ENCODE results near the gene IL12B.
A peak's percentile ranks its signal among the peaks of the same experiment; 100 is the strongest.
"Not testable (repeated sequence)": the region's sequence is repeated elsewhere in the genome, so short reads cannot be mapped to it uniquely, and the experiment has no call there.

IL12B gene

DNA sequence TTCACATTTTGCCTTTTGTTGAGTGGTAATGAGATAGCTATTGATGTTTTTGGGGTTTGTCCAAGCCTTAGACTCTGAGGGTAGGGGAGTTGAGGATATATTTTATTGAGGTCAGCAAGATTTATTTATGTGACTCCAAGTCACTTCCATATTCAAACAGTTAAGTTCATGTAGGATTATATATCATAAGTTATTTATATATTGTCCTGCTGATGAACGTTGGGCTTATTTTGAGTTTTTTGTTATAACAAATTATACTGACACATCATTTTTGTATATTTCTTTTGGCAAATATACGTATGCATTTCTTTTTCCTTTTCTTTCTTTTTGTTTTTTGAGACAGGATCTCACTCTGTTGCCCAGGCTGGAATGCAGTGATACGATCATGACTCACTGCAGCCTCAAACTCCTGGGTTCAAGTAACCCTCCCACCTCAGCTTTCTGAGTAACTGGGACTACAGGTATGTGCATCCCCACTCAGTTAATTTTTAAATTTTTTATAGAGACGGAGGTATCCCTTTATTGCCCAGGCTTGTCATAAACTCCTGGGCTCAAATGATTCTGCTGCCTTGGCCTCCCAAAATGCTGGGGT is 23.5 kb upstream of the IL12B start:
- H3K27me3 Mint-ChIP-seq (ENCODE audit: low read depth), result no peaks in the 10 kb centered on the region
- H3K4me3 Mint-ChIP-seq, result no peak overlapping the region
- TF ChIP-seq, protein P1, sequence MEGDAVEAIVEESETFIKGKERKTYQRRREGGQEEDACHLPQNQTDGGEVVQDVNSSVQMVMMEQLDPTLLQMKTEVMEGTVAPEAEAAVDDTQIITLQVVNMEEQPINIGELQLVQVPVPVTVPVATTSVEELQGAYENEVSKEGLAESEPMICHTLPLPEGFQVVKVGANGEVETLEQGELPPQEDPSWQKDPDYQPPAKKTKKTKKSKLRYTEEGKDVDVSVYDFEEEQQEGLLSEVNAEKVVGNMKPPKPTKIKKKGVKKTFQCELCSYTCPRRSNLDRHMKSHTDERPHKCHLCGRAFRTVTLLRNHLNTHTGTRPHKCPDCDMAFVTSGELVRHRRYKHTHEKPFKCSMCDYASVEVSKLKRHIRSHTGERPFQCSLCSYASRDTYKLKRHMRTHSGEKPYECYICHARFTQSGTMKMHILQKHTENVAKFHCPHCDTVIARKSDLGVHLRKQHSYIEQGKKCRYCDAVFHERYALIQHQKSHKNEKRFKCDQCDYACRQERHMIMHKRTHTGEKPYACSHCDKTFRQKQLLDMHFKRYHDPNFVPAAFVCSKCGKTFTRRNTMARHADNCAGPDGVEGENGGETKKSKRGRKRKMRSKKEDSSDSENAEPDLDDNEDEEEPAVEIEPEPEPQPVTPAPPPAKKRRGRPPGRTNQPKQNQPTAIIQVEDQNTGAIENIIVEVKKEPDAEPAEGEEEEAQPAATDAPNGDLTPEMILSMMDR (IDR thresholded peaks at IDR 0.05; ENCODE audit: unreplicated experiment in 3 of 3), result no peak
- H3K36me3 Mint-ChIP-seq (ENCODE audit: low read depth), result no peaks in the 10 kb centered on the region
- peaks cover 3% of the 10 kb centered on the region for H3K4me1 Mint-ChIP-seq
- H3K9me3 Mint-ChIP-seq, result no peaks in the 10 kb centered on the region
- H3K27ac Mint-ChIP-seq, result peak overlapping the region in 1 of 3 experiments; percentile 4

DNA sequence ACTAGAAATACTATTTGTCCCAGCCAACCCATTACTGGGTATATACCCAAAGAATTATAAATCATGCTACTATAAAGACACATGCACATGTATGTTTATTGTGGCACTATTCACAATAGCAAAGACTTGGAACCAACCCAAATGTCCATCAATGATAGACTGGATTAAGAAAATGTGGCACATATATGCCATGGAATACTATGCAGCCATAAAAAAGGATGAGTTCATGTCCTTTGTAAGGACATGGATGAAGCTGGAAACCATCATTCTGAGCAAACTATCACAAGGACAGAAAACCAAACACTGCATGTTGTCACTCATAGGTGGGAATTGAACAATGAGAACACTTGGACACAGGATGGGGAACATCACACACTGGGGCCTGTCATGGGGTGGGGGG is 20.4 kb upstream of the IL12B start:
- H3K27me3 Mint-ChIP-seq (ENCODE audit: low read depth); H3K27ac Mint-ChIP-seq; H3K4me3 Mint-ChIP-seq; H3K9me3 Mint-ChIP-seq; H3K36me3 Mint-ChIP-seq (ENCODE audit: low read depth); H3K4me1 Mint-ChIP-seq: not testable (repeated sequence)

DNA sequence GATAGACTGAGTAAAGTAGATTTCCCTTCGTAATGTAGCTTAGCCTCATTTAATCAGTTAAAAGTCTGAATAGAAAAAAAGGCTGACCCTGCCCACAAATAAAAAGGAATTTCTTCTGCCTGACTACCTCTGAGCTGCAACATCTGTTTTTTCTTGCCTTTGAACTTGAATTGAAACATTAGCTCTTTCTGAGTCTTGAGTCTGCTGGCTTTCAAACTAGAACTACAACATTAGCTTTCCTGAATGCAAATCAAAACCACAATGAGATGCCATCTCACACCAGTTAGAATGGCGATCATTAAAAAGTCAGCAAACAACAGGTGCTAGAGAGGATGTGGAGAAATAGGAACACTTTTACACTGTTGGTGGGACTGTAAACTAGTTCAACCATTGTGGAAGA is 19.9 kb upstream of the IL12B start:
- not testable (repeated sequence) for H3K4me3 Mint-ChIP-seq, H3K9me3 Mint-ChIP-seq

DNA sequence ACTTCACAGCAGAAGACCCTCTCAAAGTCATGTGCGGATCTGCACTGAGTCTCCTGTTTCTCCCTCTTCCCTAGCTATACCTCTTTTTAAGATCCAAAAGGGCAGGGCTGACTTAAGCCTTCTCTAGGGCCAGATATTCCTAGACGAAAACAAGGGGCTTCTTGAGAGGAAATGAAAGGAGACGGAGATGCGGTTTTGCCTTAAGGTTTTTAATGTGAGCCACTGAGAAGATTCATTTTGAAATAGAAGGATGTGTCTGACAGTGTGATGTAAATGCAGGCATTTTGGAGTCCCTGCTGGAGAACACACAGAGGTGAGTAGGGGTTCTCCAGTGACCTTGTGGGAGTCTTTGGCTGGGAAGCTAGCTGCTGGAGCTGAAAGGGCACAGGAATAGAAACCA is 15.6 kb upstream of the IL12B start:
- no peaks in the 10 kb centered on the region for H3K4me1 Mint-ChIP-seq
- peaks cover 17% of the 10 kb centered on the region for H3K9me3 Mint-ChIP-seq
- no peak overlapping the region for H3K27ac Mint-ChIP-seq
- no peak overlapping the region for H3K4me3 Mint-ChIP-seq
- H3K36me3 Mint-ChIP-seq (ENCODE audit: low read depth), result no peaks in the 10 kb centered on the region
- H3K27me3 Mint-ChIP-seq (ENCODE audit: low read depth), result peaks cover 17% of the 10 kb centered on the region
- TF ChIP-seq, protein P1 (IDR thresholded peaks at IDR 0.05; ENCODE audit: unreplicated experiment in 3 of 3), result no peak

More for the DNA sequence above, 19.9 kb upstream of the IL12B start:
- H3K27ac Mint-ChIP-seq; H3K36me3 Mint-ChIP-seq (ENCODE audit: low read depth); H3K27me3 Mint-ChIP-seq (ENCODE audit: low read depth); H3K4me1 Mint-ChIP-seq: not testable (repeated sequence)

DNA sequence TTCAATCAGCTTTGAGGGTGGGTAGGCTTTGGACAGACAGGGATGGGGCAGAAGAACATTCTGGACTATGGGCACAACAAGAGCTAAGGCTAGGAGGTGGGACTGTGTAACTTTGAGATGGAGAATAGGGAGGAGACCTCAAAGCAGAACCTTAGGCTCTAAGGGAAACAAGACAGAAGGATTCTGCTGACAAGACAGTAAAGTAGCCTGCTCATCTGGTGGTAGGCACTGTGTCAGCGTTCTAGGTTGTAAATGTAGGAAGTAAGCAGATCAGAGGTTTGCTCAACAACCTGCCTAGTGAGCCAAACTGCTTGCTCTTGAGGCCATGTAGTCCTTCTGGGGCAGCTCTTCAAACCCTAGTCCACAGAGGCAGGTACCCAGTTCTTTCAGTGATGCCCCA is 15.0 kb upstream of the IL12B start:
- TF ChIP-seq, protein P1 (IDR thresholded peaks at IDR 0.05; ENCODE audit: unreplicated experiment in 3 of 3), result no peak
- Mint-ChIP-seq H3K4me3 (no peak overlapping the region), H3K4me1 (no peaks in the 10 kb centered on the region), H3K9me3 (peaks cover 17% of the 10 kb centered on the region), H3K27me3 (ENCODE audit: low read depth) (peaks cover 17% of the 10 kb centered on the region), H3K36me3 (ENCODE audit: low read depth) (no peaks in the 10 kb centered on the region), H3K27ac (no peak overlapping the region)

DNA sequence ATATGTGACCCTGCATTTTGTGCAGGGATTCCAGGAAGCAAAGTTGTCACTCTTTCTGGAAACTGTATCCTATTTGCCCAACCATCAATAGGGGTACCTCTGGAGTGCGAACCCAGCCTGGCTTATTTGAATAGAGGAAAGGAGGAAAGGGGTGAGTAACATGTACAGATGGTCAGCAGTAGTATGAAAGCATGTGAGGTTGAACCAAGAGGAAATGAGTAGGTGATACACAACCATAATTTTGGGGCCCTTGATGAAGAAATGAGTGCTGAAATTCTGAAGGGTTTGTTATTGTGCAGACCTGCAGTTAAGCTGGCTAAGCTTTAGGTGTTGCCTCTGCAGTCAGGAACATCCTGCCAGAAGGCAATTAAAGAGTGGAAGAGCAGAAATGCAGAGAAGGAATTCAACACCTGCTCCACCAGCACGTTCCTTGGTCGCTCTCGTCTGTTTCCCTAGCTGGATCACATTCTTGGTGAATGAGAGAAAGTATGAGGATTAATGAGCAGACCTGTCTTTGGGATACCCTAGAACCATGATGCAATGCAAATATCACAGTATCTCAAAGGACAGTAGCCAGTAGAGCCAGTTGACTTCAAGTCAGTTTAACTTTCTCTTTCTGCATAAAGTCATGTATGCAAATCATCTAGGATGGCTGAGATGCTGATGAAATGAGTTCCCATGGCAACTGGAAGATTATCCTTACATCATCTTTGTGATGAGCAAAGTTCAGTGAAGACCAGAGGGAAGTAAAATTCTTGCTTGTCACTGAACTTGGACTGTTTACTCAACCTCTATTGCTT is 13.2 kb upstream of the IL12B start:
- H3K4me3 Mint-ChIP-seq, result no peak overlapping the region
- H3K36me3 Mint-ChIP-seq (ENCODE audit: low read depth), result no peaks in the 10 kb centered on the region
- H3K27me3 Mint-ChIP-seq (ENCODE audit: low read depth), result peaks cover 17% of the 10 kb centered on the region
- peaks cover 17% of the 10 kb centered on the region for H3K9me3 Mint-ChIP-seq
- H3K27ac Mint-ChIP-seq, result no peak overlapping the region
- no peaks in the 10 kb centered on the region for H3K4me1 Mint-ChIP-seq
- TF ChIP-seq, protein P1 (IDR thresholded peaks at IDR 0.05; ENCODE audit: unreplicated experiment in 3 of 3), result no peak

DNA sequence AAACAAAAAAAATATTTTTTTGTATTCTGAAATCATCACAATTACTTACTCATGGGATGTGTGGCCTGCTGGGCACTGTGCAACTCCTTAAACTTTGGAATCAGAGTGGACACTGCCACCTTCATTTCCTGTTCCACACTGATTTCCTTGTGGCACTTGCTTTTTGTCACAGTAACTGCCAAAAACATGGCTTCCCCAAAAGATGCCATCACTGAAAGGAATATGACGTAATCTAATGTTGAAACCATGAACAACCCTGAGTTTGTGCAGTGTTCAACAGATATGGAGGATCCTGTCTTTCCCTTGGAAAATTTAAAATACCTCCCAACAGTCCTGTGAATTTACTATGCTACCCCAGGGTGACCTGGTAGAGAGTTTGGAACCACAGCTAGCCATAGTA is 12.6 kb upstream of the IL12B start:
- Mint-ChIP-seq H3K27me3 (ENCODE audit: low read depth) (peaks cover 17% of the 10 kb centered on the region), H3K4me1 (no peaks in the 10 kb centered on the region), H3K4me3 (no peak overlapping the region), H3K36me3 (ENCODE audit: low read depth) (no peaks in the 10 kb centered on the region), H3K9me3 (peaks cover 17% of the 10 kb centered on the region), H3K27ac (no peak overlapping the region)
- TF ChIP-seq, protein P1 (IDR thresholded peaks at IDR 0.05; ENCODE audit: unreplicated experiment in 3 of 3), result no peak

Data from nephron (organoid).